HepG2 (cell line): ENCODE data around the gene LHFPL2. TPM values are rescaled to one million over a fixed set of nuclear protein-coding genes. Genes with fewer than 3 reads are reported as not detected.

ENCODE experiments used
- HOXA3 ChIP-seq: sonication (generic); formaldehyde crosslinking; IDR thresholded peaks from 2 replicates; pipeline ENCODE4 v1.5.0; 2020; ENCODE audit warnings: missing genetic modification reagents
- HOXD1 ChIP-seq: sonication (generic); formaldehyde crosslinking; IDR thresholded peaks from 2 replicates; pipeline ENCODE4 v1.5.0; 2020; ENCODE audit warnings: missing genetic modification reagents
- PHF8 ChIP-seq: sonication (generic); formaldehyde crosslinking; IDR thresholded peaks from 2 replicates; pipeline ENCODE4 v1.5.0; 2020; ENCODE audit warnings: missing genetic modification reagents
- RFXAP ChIP-seq: sonication (generic); formaldehyde crosslinking; IDR thresholded peaks from 2 replicates; pipeline ENCODE4 v1.4.0; 2020; ENCODE audit warnings: missing genetic modification reagents, borderline replicate concordance
- SATB2 ChIP-seq: sonication (generic); formaldehyde crosslinking; IDR thresholded peaks from 2 replicates; pipeline ENCODE4 v1.5.0; 2020; ENCODE audit warnings: missing genetic modification reagents
- SP1 ChIP-seq, 2 experiments: fragments of 450-650 bp in 1 of 2; sonication (generic) in 1 of 2; formaldehyde crosslinking in 1 of 2; IDR thresholded peaks; 2 replicates each; pipeline versions ENCODE4 v1.4.0 to v1.6.1; 2016 to 2020; ENCODE audit warnings: missing genetic modification reagents in 1 of 2
- SRSF9 ChIP-seq: fragments of 200-400 bp; formaldehyde crosslinking; IDR thresholded peaks from 2 replicates; pipeline ENCODE4 v1.6.1; 2018; ENCODE audit warnings: borderline replicate concordance, mild to moderate bottlenecking, low read depth, low read length; ENCODE audit not compliant: insufficient read depth, poor library complexity, severe bottlenecking
- ZFP91 ChIP-seq: sonication (generic); formaldehyde crosslinking; IDR thresholded peaks from 2 replicates; pipeline ENCODE4 v1.9.0; 2022; ENCODE audit warnings: missing genetic modification reagents, mild to moderate bottlenecking, borderline replicate concordance
- ZNF10 ChIP-seq: sonication (generic); formaldehyde crosslinking; IDR thresholded peaks from 2 replicates; pipeline ENCODE4 v1.4.0; 2020; ENCODE audit warnings: mild to moderate bottlenecking, low read depth, missing genetic modification reagents, borderline replicate concordance
- ZNF225 ChIP-seq: sonication (generic); formaldehyde crosslinking; IDR thresholded peaks from 2 replicates; pipeline ENCODE4 v1.4.0; 2020; ENCODE audit warnings: mild to moderate bottlenecking, missing genetic modification reagents
- ZNF383 ChIP-seq: sonication (generic); formaldehyde crosslinking; IDR thresholded peaks from 2 replicates; pipeline ENCODE4 v1.4.0; 2020; ENCODE audit warnings: missing genetic modification reagents, mild to moderate bottlenecking, borderline replicate concordance
- ZNF543 ChIP-seq: sonication (generic); formaldehyde crosslinking; IDR thresholded peaks from 2 replicates; pipeline ENCODE4 v1.4.0; 2020; ENCODE audit warnings: mild to moderate bottlenecking, missing genetic modification reagents
- ZNF674 ChIP-seq: sonication (generic); formaldehyde crosslinking; IDR thresholded peaks from 2 replicates; pipeline ENCODE4 v1.5.0; 2020; ENCODE audit warnings: low read depth, mild to moderate bottlenecking, missing genetic modification reagents
- ZNF713 ChIP-seq: sonication (generic); formaldehyde crosslinking; IDR thresholded peaks from 2 replicates; pipeline ENCODE4 v1.4.0; 2020; ENCODE audit warnings: mild to moderate bottlenecking, missing genetic modification reagents
- ZNF75D ChIP-seq: sonication (generic); formaldehyde crosslinking; IDR thresholded peaks from 2 replicates; pipeline ENCODE4 v1.8.1; 2023; ENCODE audit warnings: missing genetic modification reagents, mild to moderate bottlenecking, borderline replicate concordance
- ZNF788 ChIP-seq: sonication (generic); formaldehyde crosslinking; IDR thresholded peaks from 2 replicates; pipeline ENCODE4 v1.5.0; 2020; ENCODE audit warnings: mild to moderate bottlenecking, missing genetic modification reagents, borderline replicate concordance
- ZNF878 ChIP-seq: sonication (generic); formaldehyde crosslinking; IDR thresholded peaks from 2 replicates; pipeline ENCODE4 v1.8.1; 2023; ENCODE audit warnings: mild to moderate bottlenecking, missing genetic modification reagents, moderate library complexity
- polyA plus RNA-seq, 8 experiments: library from polyadenylated mRNA; depleted of rRNA in 3 of 8; stranded (reverse) in 7 of 8; unstranded in 1 of 8; fragments of >200 nt; fragmentation: Illumina TruSeq in 4 of 8; extraction: Trizol in 4 of 8; gene quantifications; 2 replicates each; pipeline versions ENCODE4 v1.2.1 to v1.2.3, GENCODE V29; 2011 to 2016; ENCODE audit warnings: low read depth in 4 of 8, missing spikeins in 1 of 8, mixed read lengths in 1 of 8; ENCODE audit not compliant: insufficient read depth in 1 of 8
- total RNA-seq, 5 experiments: library from RNA; depleted of rRNA; stranded (reverse); fragments of >200 nt; fragmentation: Illumina TruSeq; extraction: Trizol; gene quantifications; 2 replicates each; pipeline ENCODE4 v1.2.3, GENCODE V29; 2016; ENCODE audit warnings: low read depth in 1 of 5
- TF ChIP-seq, protein P1 (sequence below): sonication (generic); formaldehyde crosslinking; conservative IDR thresholded peaks from 2 replicates; pipeline ENCODE4 v1.4.0; 2020; ENCODE audit warnings: mild to moderate bottlenecking, missing genetic modification reagents, moderate library complexity
- TF ChIP-seq, protein P2 (sequence below), 2 experiments: IDR thresholded peaks; 2 replicates each; pipeline ENCODE4 v1.6.1; 2011 to 2012; ENCODE audit warnings: low read length in 2 of 2, borderline replicate concordance in 1 of 2, low read depth in 1 of 2, mild to moderate bottlenecking in 1 of 2, moderate library complexity in 1 of 2

The LHFPL2 gene
- total and polyA plus RNA-seq, 2 of the 13 experiments (the other 11 are each of a cell fraction or from before 2014, with no cell fraction given) = 6.0 to 20.0 TPM

DNA sequence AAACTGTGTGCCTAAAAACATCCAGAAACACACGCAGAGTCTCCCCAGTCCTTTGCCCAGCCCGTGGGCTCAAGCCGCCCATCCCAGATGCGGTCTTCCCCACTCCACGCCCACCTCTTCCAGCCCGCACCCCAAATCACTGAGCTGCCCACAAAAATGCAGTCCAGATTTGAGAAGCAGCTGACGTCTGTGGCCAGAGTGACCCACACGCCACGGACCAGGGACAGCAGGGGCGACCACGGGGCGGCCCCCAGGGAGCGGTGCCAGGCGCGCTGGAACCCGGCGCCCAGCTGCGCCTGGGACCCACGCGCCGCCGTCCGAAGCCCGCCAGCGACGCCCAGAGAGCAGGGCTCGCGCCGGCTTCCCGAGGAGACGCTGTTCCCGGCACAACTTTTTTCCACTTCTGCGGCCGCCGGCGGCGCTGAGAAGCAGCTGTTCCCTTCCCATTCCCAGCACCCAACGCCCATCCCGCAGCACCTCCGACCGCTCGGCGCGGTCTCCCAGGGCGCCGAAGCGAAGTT is 674 bp downstream of the LHFPL2 start (continued):
- TF ChIP-seq, protein P1, sequence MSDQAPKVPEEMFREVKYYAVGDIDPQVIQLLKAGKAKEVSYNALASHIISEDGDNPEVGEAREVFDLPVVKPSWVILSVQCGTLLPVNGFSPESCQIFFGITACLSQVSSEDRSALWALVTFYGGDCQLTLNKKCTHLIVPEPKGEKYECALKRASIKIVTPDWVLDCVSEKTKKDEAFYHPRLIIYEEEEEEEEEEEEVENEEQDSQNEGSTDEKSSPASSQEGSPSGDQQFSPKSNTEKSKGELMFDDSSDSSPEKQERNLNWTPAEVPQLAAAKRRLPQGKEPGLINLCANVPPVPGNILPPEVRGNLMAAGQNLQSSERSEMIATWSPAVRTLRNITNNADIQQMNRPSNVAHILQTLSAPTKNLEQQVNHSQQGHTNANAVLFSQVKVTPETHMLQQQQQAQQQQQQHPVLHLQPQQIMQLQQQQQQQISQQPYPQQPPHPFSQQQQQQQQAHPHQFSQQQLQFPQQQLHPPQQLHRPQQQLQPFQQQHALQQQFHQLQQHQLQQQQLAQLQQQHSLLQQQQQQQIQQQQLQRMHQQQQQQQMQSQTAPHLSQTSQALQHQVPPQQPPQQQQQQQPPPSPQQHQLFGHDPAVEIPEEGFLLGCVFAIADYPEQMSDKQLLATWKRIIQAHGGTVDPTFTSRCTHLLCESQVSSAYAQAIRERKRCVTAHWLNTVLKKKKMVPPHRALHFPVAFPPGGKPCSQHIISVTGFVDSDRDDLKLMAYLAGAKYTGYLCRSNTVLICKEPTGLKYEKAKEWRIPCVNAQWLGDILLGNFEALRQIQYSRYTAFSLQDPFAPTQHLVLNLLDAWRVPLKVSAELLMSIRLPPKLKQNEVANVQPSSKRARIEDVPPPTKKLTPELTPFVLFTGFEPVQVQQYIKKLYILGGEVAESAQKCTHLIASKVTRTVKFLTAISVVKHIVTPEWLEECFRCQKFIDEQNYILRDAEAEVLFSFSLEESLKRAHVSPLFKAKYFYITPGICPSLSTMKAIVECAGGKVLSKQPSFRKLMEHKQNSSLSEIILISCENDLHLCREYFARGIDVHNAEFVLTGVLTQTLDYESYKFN = peak; percentile 4; the same call in 1 of the 2 replicates
- TF ChIP-seq, protein P2, sequence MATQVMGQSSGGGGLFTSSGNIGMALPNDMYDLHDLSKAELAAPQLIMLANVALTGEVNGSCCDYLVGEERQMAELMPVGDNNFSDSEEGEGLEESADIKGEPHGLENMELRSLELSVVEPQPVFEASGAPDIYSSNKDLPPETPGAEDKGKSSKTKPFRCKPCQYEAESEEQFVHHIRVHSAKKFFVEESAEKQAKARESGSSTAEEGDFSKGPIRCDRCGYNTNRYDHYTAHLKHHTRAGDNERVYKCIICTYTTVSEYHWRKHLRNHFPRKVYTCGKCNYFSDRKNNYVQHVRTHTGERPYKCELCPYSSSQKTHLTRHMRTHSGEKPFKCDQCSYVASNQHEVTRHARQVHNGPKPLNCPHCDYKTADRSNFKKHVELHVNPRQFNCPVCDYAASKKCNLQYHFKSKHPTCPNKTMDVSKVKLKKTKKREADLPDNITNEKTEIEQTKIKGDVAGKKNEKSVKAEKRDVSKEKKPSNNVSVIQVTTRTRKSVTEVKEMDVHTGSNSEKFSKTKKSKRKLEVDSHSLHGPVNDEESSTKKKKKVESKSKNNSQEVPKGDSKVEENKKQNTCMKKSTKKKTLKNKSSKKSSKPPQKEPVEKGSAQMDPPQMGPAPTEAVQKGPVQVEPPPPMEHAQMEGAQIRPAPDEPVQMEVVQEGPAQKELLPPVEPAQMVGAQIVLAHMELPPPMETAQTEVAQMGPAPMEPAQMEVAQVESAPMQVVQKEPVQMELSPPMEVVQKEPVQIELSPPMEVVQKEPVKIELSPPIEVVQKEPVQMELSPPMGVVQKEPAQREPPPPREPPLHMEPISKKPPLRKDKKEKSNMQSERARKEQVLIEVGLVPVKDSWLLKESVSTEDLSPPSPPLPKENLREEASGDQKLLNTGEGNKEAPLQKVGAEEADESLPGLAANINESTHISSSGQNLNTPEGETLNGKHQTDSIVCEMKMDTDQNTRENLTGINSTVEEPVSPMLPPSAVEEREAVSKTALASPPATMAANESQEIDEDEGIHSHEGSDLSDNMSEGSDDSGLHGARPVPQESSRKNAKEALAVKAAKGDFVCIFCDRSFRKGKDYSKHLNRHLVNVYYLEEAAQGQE (IDR thresholded peaks at IDR 0.05; ENCODE audit: borderline replicate concordance in 1 of 2, low read depth in 1 of 2, low read length in 2 of 2) = no peak
- peak; percentile 44; the same call in 1 of the 2 replicates for TF ChIP-seq ZFP91 (CRISPR knock-in tag)
- no peak for TF ChIP-seq SP1 (IDR thresholded peaks at IDR 0.05)
- TF ChIP-seq SP1 (CRISPR knock-in tag; IDR thresholded peaks at IDR 0.05) = 0 out of 2 replicates have a peak, but pooled peaks have one; percentile 4
- no peak for TF ChIP-seq ZNF543 (CRISPR knock-in tag)
- TF ChIP-seq RFXAP = 0 out of 2 replicates have a peak, but pooled peaks have one; percentile 5
- TF ChIP-seq ZNF225 (CRISPR knock-in tag) = no peak
- no peak for TF ChIP-seq ZNF788 (CRISPR knock-in tag)
- no peak for TF ChIP-seq SRSF9
- TF ChIP-seq ZNF75D = no peak
- no peak for TF ChIP-seq ZNF383 (CRISPR knock-in tag)
- TF ChIP-seq ZNF878 (CRISPR knock-in tag) = no peak
- no peak for TF ChIP-seq ZNF10 (CRISPR knock-in tag)
- no peak for TF ChIP-seq ZNF713 (CRISPR knock-in tag)
- TF ChIP-seq PHF8 = peak; percentile 46; the same call in 1 of the 2 replicates
- TF ChIP-seq HOXD1 = no peak
- TF ChIP-seq ZNF674 (CRISPR knock-in tag) = no peak
- TF ChIP-seq SATB2 (CRISPR knock-in tag) = no peak
- TF ChIP-seq HOXA3 (CRISPR knock-in tag) = 0 out of 2 replicates have a peak, but pooled peaks have one; percentile 11
